GM19397 (cell line): ENCODE data around the gene FCRLA.
A peak's percentile ranks its signal among the peaks of the same experiment; 100 is the strongest.

Experiments
- ATAC-seq: cut with Tn5 transposase; IDR thresholded peaks from one replicate; pipeline ENCODE4 v1.9.1; 2021; ENCODE audit warnings: mild to moderate bottlenecking, moderate library complexity; ENCODE audit not compliant: unreplicated experiment

FCRLA gene

GRCh38 chr1:161731241-161731640 lies 24.2 kb downstream of the FCRLA start:
- ATAC-seq: no peak

GRCh38 chr1:161731981-161732718 lies 25.1 kb downstream of the FCRLA start:
- no peak for ATAC-seq

- ATAC-seq: no peak
These were observed 26.5 kb downstream of the FCRLA start for GRCh38 chr1:161733526-161733925.

GRCh38 chr1:161735837-161736236 lies 28.8 kb downstream of the FCRLA start:
- no peak for ATAC-seq

- no peak for ATAC-seq
These were observed 29.4 kb downstream of the FCRLA start for GRCh38 chr1:161736335-161736969.

- ATAC-seq: no peak
These were observed 30.6 kb downstream of the FCRLA start for GRCh38 chr1:161737625-161738024.

- peak; percentile 68 for ATAC-seq
These were observed 31.7 kb downstream of the FCRLA start for GRCh38 chr1:161738627-161739287.

GRCh38 chr1:161739865-161740566 lies 33.0 kb downstream of the FCRLA start:
- no peak for ATAC-seq

- no peak for ATAC-seq
These were observed 33.9 kb downstream of the FCRLA start for GRCh38 chr1:161740921-161741320.

GRCh38 chr1:161743231-161743630 lies 36.2 kb downstream of the FCRLA start:
- ATAC-seq: no peak

- ATAC-seq: no peak
These were observed 40.8 kb downstream of the FCRLA start for GRCh38 chr1:161747801-161748200.

- ATAC-seq: peak; percentile 96
These were observed 42.7 kb downstream of the FCRLA start, which contains the start of gene DUSP12 for GRCh38 chr1:161749509-161750407. DUSP12 (plus strand) TSS chr1:161749786; CDS start chr1:161749802, 16 bp downstream.

GRCh38 chr1:161763522-161764098 lies 56.6 kb downstream of the FCRLA start:
- no peak for ATAC-seq
